ENCODE data around the gene SLITRK4. TPM values are rescaled to one million over a fixed set of nuclear protein-coding genes. Genes with fewer than 3 reads are reported as not detected.

SLITRK4 gene
- total RNA-seq, 1 donor from 2014 or later, result 0.34 TPM

Other genes with a start within 250 kb of the SLITRK4 start
- not detected in 2 replicates for gene SPANXN3, start 118.6 kb downstream of the SLITRK4 start, total RNA-seq
- not detected in 2 replicates for gene SPANXN2, start 84.7 kb upstream of the SLITRK4 start, total RNA-seq
- not detected in 2 replicates for gene UBE2NL, start 248.0 kb upstream of the SLITRK4 start, total RNA-seq

All from dermis blood vessel endothelial cell (primary cell).